Measurements from ENCODE around the gene EYS. TPM values are rescaled to one million over a fixed set of nuclear protein-coding genes. Genes with fewer than 3 reads are reported as not detected.

Gene EYS
- total and polyA plus RNA-seq, 2 experiments from 2014 or later, result 0.04 TPM; not detected in 1

DNA sequence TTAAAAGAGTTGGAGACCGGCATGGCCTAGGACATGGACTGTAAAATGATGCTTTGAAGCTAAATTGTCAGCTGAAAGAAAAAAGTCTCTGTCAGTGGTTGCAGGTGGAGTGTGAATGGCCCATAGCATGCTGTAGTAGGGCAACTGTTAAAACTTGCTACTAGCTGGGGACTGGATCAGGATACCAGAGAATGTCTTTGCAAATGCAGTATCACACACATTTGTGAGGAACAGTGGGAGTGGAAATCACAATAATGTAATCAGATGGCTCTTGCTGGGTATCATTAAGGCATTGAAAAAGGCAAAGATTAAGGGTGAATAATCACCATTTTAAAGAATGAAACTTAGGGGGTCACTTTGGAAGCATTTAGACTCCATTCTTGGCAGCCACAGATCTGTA lies 737.9 kb downstream of the EYS start:
- no peaks in the 10 kb centered on the region for H3K79me2 ChIP-seq (ENCODE audit: insufficient read depth)
- H3K4me3 ChIP-seq, result no peak overlapping the region
- H2AFZ ChIP-seq, result no peak overlapping the region
- no peaks in the 10 kb centered on the region for H3F3A ChIP-seq (ENCODE audit: insufficient read depth)
- no peaks in the 10 kb centered on the region for H3K36me3 ChIP-seq (ENCODE audit: low read depth)
- H3K27me3 ChIP-seq (replicated peaks; ENCODE audit: insufficient read depth), result no peaks in the 10 kb centered on the region
- whole genome bisulfite sequencing, 2 experiments (ENCODE audit: low coverage in 1 of 2, low lambda C conversion rate in 2 of 2, missing lambda C conversion rate in 2 of 2), result 7 to 15% methylated on average over 1 of the region's 1 CpG
- in situ Hi-C loops (cut with MboI), result no loop called here
- H3K27ac ChIP-seq, result no peak overlapping the region
- no peak overlapping the region for H3K4me2 ChIP-seq (ENCODE audit: unreplicated experiment)
- H3K9ac ChIP-seq, result no peak overlapping the region
- no peaks in the 10 kb centered on the region for H4K20me1 ChIP-seq (ENCODE audit: insufficient read depth)
- no peak for TF ChIP-seq EZH2 (IDR thresholded peaks at IDR 0.05; ENCODE audit: insufficient read depth, poor library complexity, severe bottlenecking)
- no peak for TF ChIP-seq EZH2phosphoT487 (IDR thresholded peaks at IDR 0.05; ENCODE audit: insufficient read depth, low read depth)
- no peaks in the 10 kb centered on the region for H3K4me1 ChIP-seq (ENCODE audit: insufficient read depth)
- no peak for DNase-seq
- no peaks in the 10 kb centered on the region for H3K9me3 ChIP-seq (ENCODE audit: low read depth)
- H3K9me2 ChIP-seq (ENCODE audit: insufficient read depth), result no peaks in the 10 kb centered on the region

DNA sequence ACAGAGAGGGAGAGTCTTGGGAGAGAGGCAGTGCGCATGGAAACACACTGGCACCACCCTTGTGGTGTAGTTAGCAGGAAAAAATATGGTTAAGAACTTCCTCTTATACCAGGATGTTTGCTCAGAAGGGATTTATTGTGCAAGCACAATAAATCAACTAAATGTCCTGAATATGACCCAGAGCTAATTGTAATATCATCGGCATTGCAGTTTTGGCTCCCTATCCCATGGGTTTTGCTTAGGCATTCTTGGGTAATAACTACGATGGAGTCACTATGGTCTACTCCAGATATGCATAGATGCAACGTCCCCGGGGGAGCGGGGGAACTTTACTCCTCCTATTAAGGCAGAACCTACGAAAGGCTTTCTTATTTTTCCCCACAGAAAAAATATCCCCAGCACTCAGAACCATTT lies 751.6 kb downstream of the EYS start:
- H2AFZ ChIP-seq, result no peak overlapping the region
- no peak overlapping the region for H3K4me3 ChIP-seq
- H4K20me1 ChIP-seq (ENCODE audit: insufficient read depth), result no peaks in the 10 kb centered on the region
- H3K79me2 ChIP-seq (ENCODE audit: insufficient read depth), result no peaks in the 10 kb centered on the region
- no peak for DNase-seq
- in situ Hi-C loops (cut with MboI), result no loop called here
- no peaks in the 10 kb centered on the region for H3K4me1 ChIP-seq (ENCODE audit: insufficient read depth)
- H3K27ac ChIP-seq, result no peak overlapping the region
- no peaks in the 10 kb centered on the region for H3K36me3 ChIP-seq (ENCODE audit: low read depth)
- no peaks in the 10 kb centered on the region for H3F3A ChIP-seq (ENCODE audit: insufficient read depth)
- peaks cover 5% of the 10 kb centered on the region for H3K9me3 ChIP-seq (ENCODE audit: low read depth)
- H3K9me2 ChIP-seq (ENCODE audit: insufficient read depth), result no peaks in the 10 kb centered on the region
- H3K4me2 ChIP-seq (ENCODE audit: unreplicated experiment), result no peak overlapping the region
- WGBS, 2 experiments (ENCODE audit: low coverage in 1 of 2, low lambda C conversion rate in 2 of 2, missing lambda C conversion rate in 2 of 2), result 34 to 35% methylated on average over 7 of the region's 7 CpGs
- TF ChIP-seq EZH2 (IDR thresholded peaks at IDR 0.05; ENCODE audit: insufficient read depth, poor library complexity, severe bottlenecking), result no peak
- H3K9ac ChIP-seq, result no peak overlapping the region
- no peaks in the 10 kb centered on the region for H3K27me3 ChIP-seq (replicated peaks; ENCODE audit: insufficient read depth)

- no peaks in the 10 kb centered on the region for H3K9me2 ChIP-seq (ENCODE audit: insufficient read depth)
- in situ Hi-C loops (cut with MboI), result no loop called here
- H3K4me2 ChIP-seq (ENCODE audit: unreplicated experiment), result no peak overlapping the region
- H4K20me1 ChIP-seq (ENCODE audit: insufficient read depth), result no peaks in the 10 kb centered on the region
- H3K36me3 ChIP-seq (ENCODE audit: low read depth), result no peaks in the 10 kb centered on the region
- no peaks in the 10 kb centered on the region for H3K79me2 ChIP-seq (ENCODE audit: insufficient read depth)
- no peaks in the 10 kb centered on the region for H3F3A ChIP-seq (ENCODE audit: insufficient read depth)
- TF ChIP-seq EZH2phosphoT487 (IDR thresholded peaks at IDR 0.05; ENCODE audit: insufficient read depth, low read depth), result no peak
- TF ChIP-seq EZH2 (IDR thresholded peaks at IDR 0.05; ENCODE audit: insufficient read depth, poor library complexity, severe bottlenecking), result no peak
- no peak overlapping the region for H3K27ac ChIP-seq
- DNase-seq, result no peak
- no peak overlapping the region for H2AFZ ChIP-seq
- 35% methylated on average over 2 of the region's 2 CpGs for WGBS, 2 experiments (ENCODE audit: low coverage in 1 of 2, low lambda C conversion rate in 2 of 2, missing lambda C conversion rate in 2 of 2)
- no peak overlapping the region for H3K4me3 ChIP-seq
- no peaks in the 10 kb centered on the region for H3K9me3 ChIP-seq (ENCODE audit: low read depth)
- no peaks in the 10 kb centered on the region for H3K27me3 ChIP-seq (replicated peaks; ENCODE audit: insufficient read depth)
- no peak overlapping the region for H3K9ac ChIP-seq
- H3K4me1 ChIP-seq (ENCODE audit: insufficient read depth), result no peaks in the 10 kb centered on the region
Measured at GRCh38 chr6:64949257-64949656, 757.8 kb downstream of the EYS start.

DNA sequence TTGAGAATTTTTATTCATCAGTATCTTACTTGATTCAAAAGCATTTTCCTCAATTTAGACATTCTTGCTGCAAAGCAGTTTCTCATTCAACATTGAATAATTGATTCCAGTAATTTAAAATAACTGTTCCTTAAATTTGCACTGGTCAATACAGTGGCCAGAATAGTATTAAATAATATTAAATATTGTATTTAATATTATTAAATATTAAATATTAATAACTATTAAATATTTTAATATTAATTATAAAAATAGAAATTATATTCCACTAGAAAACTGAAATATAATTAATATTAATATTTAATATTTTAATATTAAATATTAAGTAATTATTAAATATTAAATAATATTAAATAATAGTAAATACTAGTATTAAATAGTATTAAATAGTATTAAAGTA lies 758.8 kb downstream of the EYS start:
- Histone ChIP-seq H3K79me2 (ENCODE audit: insufficient read depth) (no peaks in the 10 kb centered on the region), H3K27ac (no peak overlapping the region), H3K4me3 (no peak overlapping the region), H3F3A (ENCODE audit: insufficient read depth) (no peaks in the 10 kb centered on the region), H3K4me1 (ENCODE audit: insufficient read depth) (no peaks in the 10 kb centered on the region), H3K36me3 (ENCODE audit: low read depth) (no peaks in the 10 kb centered on the region), H3K4me2 (ENCODE audit: unreplicated experiment) (no peak overlapping the region), H3K27me3 (replicated peaks; ENCODE audit: insufficient read depth) (no peaks in the 10 kb centered on the region), H3K9ac (no peak overlapping the region), H3K9me3 (ENCODE audit: low read depth) (no peaks in the 10 kb centered on the region), H3K9me2 (ENCODE audit: insufficient read depth) (no peaks in the 10 kb centered on the region), H4K20me1 (ENCODE audit: insufficient read depth) (no peaks in the 10 kb centered on the region), H2AFZ (no peak overlapping the region)
- in situ Hi-C loops (cut with MboI), result no loop called here
- no peak for DNase-seq
- TF ChIP-seq EZH2phosphoT487 (IDR thresholded peaks at IDR 0.05; ENCODE audit: insufficient read depth, low read depth) (no peak), EZH2 (IDR thresholded peaks at IDR 0.05; ENCODE audit: insufficient read depth, poor library complexity, severe bottlenecking) (no peak)

DNA sequence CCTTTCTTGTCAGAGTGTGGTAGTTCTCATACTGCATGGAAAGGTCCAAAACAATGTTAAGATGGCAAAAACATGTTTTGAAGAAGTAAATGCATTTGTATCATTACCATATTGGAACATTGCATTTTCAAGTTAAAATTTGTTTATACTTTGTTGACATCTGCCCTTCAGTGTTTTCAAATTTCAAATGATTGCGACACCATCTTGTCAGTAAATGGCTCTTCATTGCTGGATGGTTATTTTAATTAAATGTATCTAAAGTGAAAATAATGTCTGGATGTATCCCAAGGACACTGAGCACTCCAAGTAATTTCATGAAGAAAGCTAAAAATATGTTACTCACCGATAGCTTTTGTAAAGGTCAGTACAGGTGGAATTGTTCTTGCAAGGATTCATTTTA lies 761.6 kb downstream of the EYS start:
- in situ Hi-C loops (cut with MboI), result no loop called here

More for the DNA sequence above, 761.6 kb downstream of the EYS start:
- Histone ChIP-seq H3K9me2 (ENCODE audit: insufficient read depth) (no peaks in the 10 kb centered on the region), H3K27me3 (replicated peaks; ENCODE audit: insufficient read depth) (no peaks in the 10 kb centered on the region), H3K4me3 (no peak overlapping the region), H2AFZ (no peak overlapping the region), H4K20me1 (ENCODE audit: insufficient read depth) (no peaks in the 10 kb centered on the region), H3K4me1 (ENCODE audit: insufficient read depth) (no peaks in the 10 kb centered on the region), H3K36me3 (ENCODE audit: low read depth) (no peaks in the 10 kb centered on the region), H3F3A (ENCODE audit: insufficient read depth) (no peaks in the 10 kb centered on the region), H3K4me2 (ENCODE audit: unreplicated experiment) (no peak overlapping the region), H3K9me3 (ENCODE audit: low read depth) (no peaks in the 10 kb centered on the region), H3K9ac (no peak overlapping the region), H3K27ac (no peak overlapping the region), H3K79me2 (ENCODE audit: insufficient read depth) (no peaks in the 10 kb centered on the region)
- DNase-seq, result no peak
- 46 to 61% methylated on average over 2 of the region's 2 CpGs for WGBS, 2 experiments (ENCODE audit: low coverage in 1 of 2, low lambda C conversion rate in 2 of 2, missing lambda C conversion rate in 2 of 2)
- TF ChIP-seq EZH2phosphoT487 (IDR thresholded peaks at IDR 0.05; ENCODE audit: insufficient read depth, low read depth) (no peak), EZH2 (IDR thresholded peaks at IDR 0.05; ENCODE audit: insufficient read depth, poor library complexity, severe bottlenecking) (no peak)

All from GM23248 (cell line).